HL-60/S4 treated with retinoic acid at 250 ng/mL for 4 days and 3 days (cell line): ENCODE measurements around the gene REV3L.

ENCODE experiments used
- in situ Hi-C: fragments of 300-500 bp; cut with MboI; formaldehyde crosslinking; loops from 2 replicates; pipeline ENCODE4 v1.7.0; 2022; ENCODE audit warnings: low sequenced_read_pairs

The REV3L gene

DNA sequence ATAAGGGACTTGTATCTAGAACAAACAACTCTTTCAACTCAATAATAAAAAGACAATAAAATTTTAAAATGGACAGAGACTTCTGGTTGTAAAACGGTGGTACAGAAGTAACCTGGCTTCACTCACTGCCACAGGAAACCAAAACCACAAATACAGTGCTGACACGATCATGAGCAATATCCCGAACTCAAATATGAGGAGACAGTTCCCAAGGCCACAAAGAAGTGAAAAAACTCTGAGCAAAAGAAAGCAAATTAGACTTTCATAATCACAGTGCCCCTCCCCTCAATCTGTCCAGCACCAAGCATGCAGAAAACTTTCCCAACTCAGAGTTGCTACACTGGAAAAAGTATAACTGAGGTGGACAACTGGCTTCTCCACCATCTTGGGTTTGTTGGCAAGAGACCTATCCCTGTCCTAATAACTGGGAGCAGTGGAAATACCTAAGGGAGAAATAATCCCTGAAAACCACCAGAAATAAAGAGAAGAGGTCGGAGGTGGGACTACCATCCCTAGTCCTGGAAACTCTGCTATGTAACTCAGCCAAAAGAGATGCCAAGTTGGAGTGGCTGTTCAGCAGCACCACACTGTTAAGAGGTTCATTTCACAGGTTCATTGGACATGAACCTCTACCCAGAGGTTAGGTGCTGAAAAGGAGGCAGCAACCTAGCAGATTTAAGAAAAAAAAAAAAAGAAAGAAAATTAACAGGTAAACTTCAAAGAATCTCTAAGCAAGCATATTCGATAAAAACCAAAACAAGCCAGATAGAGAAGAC lies 55.5 kb downstream of the REV3L start:
- in situ Hi-C loops: no loop called here

- in situ Hi-C loops: no loop called here
Observed at GRCh38 chr6:111423960-111424846, 58.8 kb downstream of the REV3L start.

DNA sequence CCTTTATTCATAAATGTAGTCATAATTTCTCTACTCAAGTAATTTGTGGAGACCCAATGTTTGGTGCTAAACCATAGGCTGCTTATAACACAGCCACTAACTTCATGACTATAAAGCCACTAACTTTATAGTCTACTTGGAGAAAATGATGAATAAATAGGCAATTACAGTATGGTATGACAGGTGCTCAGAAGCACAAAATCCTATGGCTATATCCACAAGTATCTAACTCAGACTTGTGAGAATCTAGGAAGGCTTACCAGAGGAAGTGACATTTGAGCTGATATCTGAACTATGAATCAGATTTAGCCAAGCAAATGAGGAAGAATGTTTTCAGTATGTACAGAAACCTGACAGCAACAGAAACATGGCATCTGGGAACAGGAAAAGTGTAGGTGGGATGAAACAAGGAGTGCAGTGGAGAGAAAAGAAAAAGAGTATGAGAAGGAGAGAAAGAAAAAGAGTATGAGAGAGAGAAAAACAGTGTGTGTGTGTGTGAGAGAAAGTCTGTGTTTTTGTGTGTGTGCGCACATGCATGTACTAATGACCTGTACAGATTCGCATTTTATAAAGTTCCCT lies 59.9 kb downstream of the REV3L start:
- in situ Hi-C loops: no loop called here

- in situ Hi-C loops: no loop called here
Observed at GRCh38 chr6:111418971-111419693, 63.9 kb downstream of the REV3L start.

DNA sequence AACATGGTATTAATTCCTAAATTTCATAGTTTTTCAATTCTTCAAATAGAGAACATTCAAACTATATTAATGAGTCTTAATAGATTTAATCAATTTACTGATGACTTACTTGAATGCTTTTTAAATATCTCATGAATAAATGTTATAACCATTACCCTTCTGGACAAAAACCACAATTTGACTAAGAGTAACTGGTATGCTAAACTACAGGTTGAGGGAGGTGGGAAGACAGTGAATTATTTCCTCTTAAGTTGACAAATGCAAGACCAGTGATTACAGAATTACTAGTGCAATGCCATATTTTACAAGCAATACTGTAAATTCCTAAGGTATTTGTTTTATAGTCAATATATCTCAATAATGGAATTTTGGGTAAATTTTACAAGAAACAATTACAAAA lies 65.1 kb downstream of the REV3L start:
- in situ Hi-C loops: no loop called here

GRCh38 chr6:111417181-111417585 lies 65.8 kb downstream of the REV3L start:
- in situ Hi-C loops: no loop called here

GRCh38 chr6:111416529-111416928 lies 66.5 kb downstream of the REV3L start:
- in situ Hi-C loops: no loop called here

DNA sequence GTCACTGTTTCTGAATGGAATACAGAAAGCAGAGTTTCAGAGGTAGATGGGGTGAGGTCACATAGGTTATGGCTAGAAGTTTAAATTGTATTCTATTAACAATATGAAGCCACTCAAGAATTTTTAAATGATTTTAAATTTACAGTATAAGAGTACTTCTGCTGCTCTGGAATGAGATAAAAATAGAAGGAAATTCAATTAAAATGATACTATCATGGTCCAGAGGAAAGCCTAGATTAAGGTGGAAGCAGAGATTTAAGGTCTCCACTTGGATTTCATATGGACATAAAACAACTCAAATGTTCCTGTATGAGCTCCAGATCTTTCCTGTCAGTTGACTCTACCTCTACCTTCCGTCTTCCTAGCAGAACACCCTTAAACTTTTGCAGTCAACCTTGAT lies 68.6 kb downstream of the REV3L start:
- in situ Hi-C loops: no loop called here

DNA sequence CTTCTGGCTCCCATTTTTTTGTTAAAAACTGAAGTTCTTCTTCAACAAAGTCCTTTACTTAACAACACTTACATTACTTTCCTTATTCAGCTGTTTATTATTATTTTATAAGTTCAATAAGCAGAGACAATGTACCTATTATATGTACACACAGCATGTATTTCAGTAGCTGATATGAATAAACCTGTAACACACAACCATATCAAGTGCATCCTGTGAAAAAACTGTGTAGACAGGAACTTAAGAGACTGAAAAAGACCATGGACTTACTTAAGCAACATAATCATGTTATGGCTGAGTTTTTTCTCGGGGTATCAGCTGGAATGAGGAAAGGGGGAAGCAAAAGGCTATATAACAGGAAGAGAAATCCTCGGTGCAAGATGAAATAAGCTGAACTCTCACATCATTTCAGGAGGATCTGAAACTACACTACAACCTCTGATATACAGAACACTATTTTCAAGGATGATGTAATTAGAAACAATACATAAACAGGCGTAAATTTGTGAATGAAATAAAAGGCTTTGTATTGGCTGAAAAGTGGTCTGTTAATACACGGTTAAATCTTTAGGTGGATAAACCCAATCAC lies 70.9 kb downstream of the REV3L start:
- in situ Hi-C loops: no loop called here

GRCh38 chr6:111411046-111411445 lies 72.0 kb downstream of the REV3L start:
- in situ Hi-C loops: no loop called here

- in situ Hi-C loops: no loop called here
Observed at GRCh38 chr6:111410371-111410770, 72.6 kb downstream of the REV3L start.

GRCh38 chr6:111409430-111409829 lies 73.6 kb downstream of the REV3L start:
- in situ Hi-C loops: no loop called here

DNA sequence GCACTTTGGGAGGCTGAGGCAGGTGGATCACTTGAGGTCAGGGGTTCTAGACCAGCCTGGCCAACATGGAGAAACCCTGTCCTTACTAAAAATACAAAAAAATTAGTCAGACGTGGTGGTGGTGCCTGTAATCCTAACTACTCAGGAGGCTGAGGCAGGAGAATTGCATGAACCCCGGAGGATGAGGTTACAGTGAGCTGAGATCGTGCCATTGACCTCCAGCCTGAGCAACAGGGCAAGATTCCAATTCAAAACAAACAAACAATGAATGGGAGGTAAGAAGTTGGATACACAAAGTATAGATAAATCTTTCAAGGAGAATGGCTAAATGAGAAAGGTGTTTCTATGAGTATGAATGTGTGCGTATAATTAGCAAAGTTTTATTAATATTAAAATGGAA lies 75.3 kb downstream of the REV3L start:
- in situ Hi-C loops: no loop called here

DNA sequence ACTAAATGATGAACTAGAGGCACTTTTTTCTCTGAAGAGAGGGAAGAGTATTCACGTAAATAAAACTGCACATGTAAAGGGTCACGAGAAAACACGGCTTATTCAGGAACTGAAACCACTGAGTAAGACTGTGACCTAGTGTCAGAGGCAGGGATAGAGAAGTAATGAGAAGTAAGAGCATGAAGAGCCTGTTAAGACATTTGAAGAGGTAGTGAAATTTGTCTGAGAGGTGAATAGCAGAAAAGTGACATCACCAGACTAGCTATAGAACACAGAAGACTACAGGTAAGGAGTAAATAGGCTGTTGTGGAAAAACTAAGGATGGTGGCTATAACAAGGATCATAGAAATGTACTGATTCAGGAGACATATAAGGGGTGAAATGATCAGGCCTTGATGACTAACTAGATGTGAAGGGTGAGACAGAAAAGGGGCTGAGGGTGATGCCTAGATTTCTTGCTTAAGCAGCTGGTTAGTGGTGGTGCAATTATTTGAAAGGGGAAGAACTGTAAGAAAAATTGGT lies 76.8 kb downstream of the REV3L start:
- in situ Hi-C loops: no loop called here

DNA sequence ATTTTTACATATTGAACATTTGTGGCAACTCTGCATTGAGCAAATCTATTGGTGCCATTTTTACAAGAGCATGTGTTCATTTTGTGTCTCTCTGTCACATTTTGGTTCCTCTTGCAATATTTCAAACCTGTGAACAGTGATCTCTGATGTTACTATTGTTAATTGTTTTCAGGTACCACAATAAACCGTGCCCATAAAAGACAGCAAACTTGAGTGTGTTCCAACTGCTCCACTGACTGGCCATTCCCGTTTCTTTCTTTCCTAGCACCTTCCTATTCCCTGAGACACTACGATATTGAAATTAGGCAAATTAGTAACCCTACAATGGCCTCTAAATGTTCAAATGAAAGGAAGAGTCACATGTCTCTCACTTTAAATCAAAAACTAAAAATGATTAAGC lies 79.6 kb downstream of the REV3L start:
- in situ Hi-C loops: no loop called here

DNA sequence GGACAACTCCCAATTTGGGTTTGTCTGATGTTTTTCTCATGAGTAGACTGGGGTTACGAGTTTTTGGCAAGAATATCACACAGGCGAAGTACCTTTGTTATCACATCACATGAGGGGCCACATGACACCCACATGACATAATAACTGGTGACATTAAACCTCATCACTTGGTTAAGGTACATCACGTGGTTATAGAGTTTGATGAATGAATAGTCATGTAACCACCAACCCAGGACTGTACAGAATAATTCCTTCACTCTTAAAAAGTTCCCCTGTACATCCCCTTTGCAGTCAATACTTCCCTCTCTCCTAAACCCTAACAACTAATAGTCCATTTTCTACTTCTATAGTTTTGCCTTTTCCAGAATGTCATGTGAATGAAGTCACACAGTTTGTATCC lies 83.4 kb downstream of the REV3L start:
- in situ Hi-C loops: no loop called here

GRCh38 chr6:111388681-111389080 lies 94.3 kb downstream of the REV3L start:
- in situ Hi-C loops: no loop called here

GRCh38 chr6:111382476-111383294 lies 100.3 kb downstream of the REV3L start:
- in situ Hi-C loops: no loop called here

- in situ Hi-C loops: no loop called here
Observed at GRCh38 chr6:111381728-111382127, 101.3 kb downstream of the REV3L start.

DNA sequence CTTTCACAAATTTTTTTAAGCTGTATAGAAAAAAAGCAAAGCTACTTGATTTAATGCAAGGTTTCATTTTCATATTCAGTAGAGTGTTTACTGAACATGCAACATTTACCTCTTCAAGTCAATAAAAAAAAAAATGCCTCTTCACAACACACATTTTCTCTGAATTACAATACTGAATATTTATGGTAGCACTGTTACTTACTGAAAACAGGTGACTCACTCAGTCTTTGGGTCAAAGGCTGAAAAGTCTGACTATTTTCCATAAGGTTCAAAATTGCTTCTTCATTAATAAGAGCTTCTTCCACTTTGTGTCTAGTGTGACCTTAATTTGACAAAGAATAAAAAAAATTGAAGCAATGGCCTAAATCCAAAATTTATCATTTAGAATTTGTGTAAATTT lies 101.9 kb downstream of the REV3L start:
- in situ Hi-C loops: no loop called here
